ENCODE measurements around the gene MAGI1.

MAGI1 gene

DNA sequence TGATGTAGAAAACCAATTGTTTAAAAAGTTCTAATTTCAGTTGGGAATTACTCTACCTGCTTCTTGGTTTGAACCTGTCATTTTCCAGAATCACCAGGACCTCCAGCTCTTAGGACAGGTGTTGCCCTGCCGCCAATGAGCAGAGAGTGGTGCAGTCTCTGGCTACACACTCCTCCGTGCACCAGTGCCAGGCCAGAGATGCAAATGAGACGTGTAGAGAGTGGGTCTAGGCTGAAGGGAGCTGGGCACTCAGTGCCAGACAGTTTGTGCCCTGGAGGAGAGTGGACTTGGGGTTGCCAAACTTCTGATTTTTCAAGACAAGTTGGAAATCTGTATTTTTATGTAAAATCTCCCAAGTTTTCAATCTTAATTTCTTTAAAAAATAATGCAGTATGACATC, 566.2 kb downstream of the MAGI1 start:
- TF ChIP-seq, protein P1, sequence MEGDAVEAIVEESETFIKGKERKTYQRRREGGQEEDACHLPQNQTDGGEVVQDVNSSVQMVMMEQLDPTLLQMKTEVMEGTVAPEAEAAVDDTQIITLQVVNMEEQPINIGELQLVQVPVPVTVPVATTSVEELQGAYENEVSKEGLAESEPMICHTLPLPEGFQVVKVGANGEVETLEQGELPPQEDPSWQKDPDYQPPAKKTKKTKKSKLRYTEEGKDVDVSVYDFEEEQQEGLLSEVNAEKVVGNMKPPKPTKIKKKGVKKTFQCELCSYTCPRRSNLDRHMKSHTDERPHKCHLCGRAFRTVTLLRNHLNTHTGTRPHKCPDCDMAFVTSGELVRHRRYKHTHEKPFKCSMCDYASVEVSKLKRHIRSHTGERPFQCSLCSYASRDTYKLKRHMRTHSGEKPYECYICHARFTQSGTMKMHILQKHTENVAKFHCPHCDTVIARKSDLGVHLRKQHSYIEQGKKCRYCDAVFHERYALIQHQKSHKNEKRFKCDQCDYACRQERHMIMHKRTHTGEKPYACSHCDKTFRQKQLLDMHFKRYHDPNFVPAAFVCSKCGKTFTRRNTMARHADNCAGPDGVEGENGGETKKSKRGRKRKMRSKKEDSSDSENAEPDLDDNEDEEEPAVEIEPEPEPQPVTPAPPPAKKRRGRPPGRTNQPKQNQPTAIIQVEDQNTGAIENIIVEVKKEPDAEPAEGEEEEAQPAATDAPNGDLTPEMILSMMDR (conservative IDR thresholded peaks at IDR 0.05; ENCODE audit: low read depth, low read length): no peak
- no peak for DNase-seq (ENCODE audit: low read depth)

GRCh38 chr3:65466300-65466988, 572.3 kb downstream of the MAGI1 start:
- no peak for DNase-seq (ENCODE audit: low read depth)
- TF ChIP-seq, protein P1 (conservative IDR thresholded peaks at IDR 0.05; ENCODE audit: low read depth, low read length): no peak
- H3K4me3 ChIP-seq (ENCODE audit: low read depth, low read length): no peak overlapping the region

More for the DNA sequence above, 566.2 kb downstream of the MAGI1 start:
- H3K4me3 ChIP-seq (ENCODE audit: low read depth, low read length): no peak overlapping the region

DNA sequence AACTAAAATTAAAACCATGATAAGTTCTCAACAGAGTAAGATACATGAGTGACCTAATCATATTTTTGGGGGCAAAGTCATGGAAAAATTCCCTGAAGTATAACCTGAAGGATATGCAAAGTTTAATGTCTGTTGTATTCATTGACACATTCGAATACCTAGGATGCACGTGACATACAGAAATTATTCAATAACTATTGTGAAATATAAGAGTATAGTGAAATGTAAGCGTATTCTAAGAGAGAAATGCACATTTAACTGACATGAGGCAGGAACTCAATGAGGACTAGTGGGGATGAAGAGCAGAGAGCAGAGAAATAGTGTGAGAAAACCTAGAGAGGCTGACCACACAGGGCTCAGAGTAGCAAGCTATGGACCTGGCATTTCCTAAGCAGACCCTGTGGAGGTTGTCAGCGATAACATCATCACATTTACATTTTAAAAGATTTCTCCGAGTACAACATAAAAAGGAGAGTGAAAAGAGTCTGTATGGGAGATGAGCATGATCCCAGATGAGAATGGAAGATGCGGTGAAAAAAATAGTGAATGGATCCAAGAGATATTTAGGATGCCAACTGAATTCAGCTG, 588.8 kb downstream of the MAGI1 start:
- TF ChIP-seq, protein P1 (conservative IDR thresholded peaks at IDR 0.05; ENCODE audit: low read depth, low read length): no peak
- H3K4me3 ChIP-seq (ENCODE audit: low read depth, low read length): no peak overlapping the region
- DNase-seq (ENCODE audit: low read depth): no peak

GRCh38 chr3:65448120-65448519, 590.6 kb downstream of the MAGI1 start:
- no peak for DNase-seq (ENCODE audit: low read depth)

DNA sequence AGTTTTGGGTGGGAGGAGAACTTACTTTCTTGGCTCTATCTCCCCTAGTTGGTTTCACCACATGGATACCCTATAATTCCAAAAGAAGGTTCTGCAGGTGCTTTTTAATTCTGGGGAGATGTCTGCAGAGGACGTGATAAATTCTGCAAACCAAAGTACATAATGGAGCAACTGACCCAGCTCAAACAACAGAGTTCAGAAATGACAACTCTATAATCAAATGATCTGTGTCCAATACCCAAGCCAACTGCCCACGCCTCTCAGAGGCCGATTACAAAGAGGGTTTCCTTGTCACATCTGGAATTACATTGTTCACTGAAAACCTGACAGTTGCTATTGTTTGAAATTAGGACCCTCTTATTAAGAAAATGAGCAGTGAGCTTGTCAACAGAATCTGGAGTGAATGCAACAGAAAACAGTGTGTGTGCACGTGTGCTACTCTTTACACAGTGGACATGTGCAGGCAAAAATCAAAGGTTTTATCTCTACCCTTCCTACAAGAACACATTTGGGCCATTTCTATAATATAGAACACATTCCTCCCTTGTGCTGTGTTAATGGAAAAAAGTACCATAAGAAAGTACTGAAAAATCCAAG, 593.0 kb downstream of the MAGI1 start:
- DNase-seq (ENCODE audit: low read depth): no peak
- H3K4me3 ChIP-seq (ENCODE audit: low read depth, low read length): no peak overlapping the region
- TF ChIP-seq, protein P1 (conservative IDR thresholded peaks at IDR 0.05; ENCODE audit: low read depth, low read length): no peak

More at GRCh38 chr3:65448120-65448519, 590.6 kb downstream of the MAGI1 start:
- H3K4me3 ChIP-seq (ENCODE audit: low read depth, low read length): no peak overlapping the region
- TF ChIP-seq, protein P1 (conservative IDR thresholded peaks at IDR 0.05; ENCODE audit: low read depth, low read length): no peak

DNA sequence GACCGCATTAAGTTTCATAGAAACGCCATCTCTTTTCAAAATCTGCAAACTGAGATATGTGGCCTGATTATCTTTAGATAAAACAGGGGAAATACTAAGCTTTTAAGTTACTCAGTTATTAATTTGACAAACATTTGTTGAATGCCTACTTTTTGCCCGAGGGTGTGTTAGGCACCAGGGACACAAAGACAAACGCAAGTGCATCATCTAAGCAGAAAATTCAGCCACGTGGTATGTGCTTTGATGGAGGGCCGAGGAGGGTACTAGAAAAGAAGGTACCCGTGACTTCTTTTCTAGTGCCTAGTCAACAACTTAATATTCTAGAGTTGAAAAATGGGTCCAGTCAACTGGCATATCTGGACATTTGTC, 594.3 kb downstream of the MAGI1 start:
- DNase-seq (ENCODE audit: low read depth): no peak
- no peak overlapping the region for H3K4me3 ChIP-seq (ENCODE audit: low read depth, low read length)
- TF ChIP-seq, protein P1 (conservative IDR thresholded peaks at IDR 0.05; ENCODE audit: low read depth, low read length): no peak

All from choroid plexus epithelial cell (primary cell).